HG02763 (cell line): ENCODE results near the gene HS6ST3.
"Not testable (repeated sequence)": the region's sequence is repeated elsewhere in the genome, so short reads cannot be mapped to it uniquely, and the experiment has no call there.

Experiments used
- ATAC-seq: cut with Tn5 transposase; IDR thresholded peaks from one replicate; pipeline ENCODE4 v1.9.1; 2021; ENCODE audit warnings: mild to moderate bottlenecking, moderate library complexity; ENCODE audit not compliant: unreplicated experiment

The HS6ST3 gene

GRCh38 chr13:96091164-96092117 lies 1.5 kb downstream of the HS6ST3 start:
- ATAC-seq, result no peak

GRCh38 chr13:96093296-96094006 lies 3.5 kb downstream of the HS6ST3 start:
- no peak for ATAC-seq

GRCh38 chr13:96100457-96101220 lies 10.7 kb downstream of the HS6ST3 start:
- ATAC-seq, result no peak

GRCh38 chr13:96104516-96104915 lies 14.6 kb downstream of the HS6ST3 start:
- no peak for ATAC-seq

GRCh38 chr13:96108072-96108471 lies 18.2 kb downstream of the HS6ST3 start:
- not testable (repeated sequence) for ATAC-seq

GRCh38 chr13:96109125-96109524 lies 19.2 kb downstream of the HS6ST3 start:
- no peak for ATAC-seq

GRCh38 chr13:96112936-96113335 lies 23.0 kb downstream of the HS6ST3 start:
- ATAC-seq, result no peak

GRCh38 chr13:96115368-96115767 lies 25.5 kb downstream of the HS6ST3 start:
- ATAC-seq, result not testable (repeated sequence)

- no peak for ATAC-seq
These were observed 30.0 kb downstream of the HS6ST3 start for GRCh38 chr13:96119921-96120320.

- ATAC-seq, result no peak
These were observed 41.0 kb downstream of the HS6ST3 start for GRCh38 chr13:96130818-96131340.

- no peak for ATAC-seq
These were observed 51.1 kb downstream of the HS6ST3 start for GRCh38 chr13:96141032-96141431.

GRCh38 chr13:96159725-96160124 lies 69.8 kb downstream of the HS6ST3 start:
- ATAC-seq, result no peak

GRCh38 chr13:96161141-96161540 lies 71.2 kb downstream of the HS6ST3 start:
- no peak for ATAC-seq

GRCh38 chr13:96165840-96166239 lies 75.9 kb downstream of the HS6ST3 start:
- ATAC-seq, result no peak

GRCh38 chr13:96172066-96172465 lies 82.2 kb downstream of the HS6ST3 start:
- ATAC-seq, result no peak

GRCh38 chr13:96178759-96179158 lies 88.9 kb downstream of the HS6ST3 start:
- no peak for ATAC-seq

- no peak for ATAC-seq
These were observed 89.4 kb downstream of the HS6ST3 start for GRCh38 chr13:96179309-96179708.

- ATAC-seq, result no peak
These were observed 92.0 kb downstream of the HS6ST3 start for GRCh38 chr13:96181911-96182310.

GRCh38 chr13:96185818-96186217 lies 95.9 kb downstream of the HS6ST3 start:
- ATAC-seq, result no peak

- ATAC-seq, result no peak
These were observed 101.5 kb downstream of the HS6ST3 start for GRCh38 chr13:96191367-96191766.

- no peak for ATAC-seq
These were observed 103.9 kb downstream of the HS6ST3 start for GRCh38 chr13:96193728-96194310.
